K562 (cell line): Measurements from ENCODE around the gene WDPCP. TPM values are rescaled to one million over a fixed set of nuclear protein-coding genes. Genes with fewer than 3 reads are reported as not detected.

Source experiments
- ATAC-seq: fragments of 200-7000 bp; cut with Tn5 transposase; 3 replicates; pipeline ENCODE4 v1.9.1; 2020; ENCODE audit warnings: moderate library complexity
- BruUV-seq: library from RNA; stranded (reverse); fragments of 400-500 nt; replicated peaks from 2 replicates; lab custom pipeline; 2021; lab: Mats Ljungman, UMichigan
- CTCF ChIA-PET: fragments of 300-600 bp; formaldehyde crosslinking; extraction: SDS; loops from one replicate; lab custom pipeline; 2021; ENCODE audit warnings: low intra/inter-chr PET ratio; lab: Yijun Ruan, JAX
- POLR2A ChIA-PET: fragments of 300-600, 350-650 bp; sonication (Branson Sonifier 250); formaldehyde crosslinking; extraction: SDS; loops from one replicate; lab custom pipeline; 2021; ENCODE audit warnings: antibody characterized with exemption, inconsistent platforms; lab: Yijun Ruan, JAX
- DNase-seq, 4 experiments: peaks; one replicate each; pipeline versions ENCODE4 v3.0.0 to v3.0.0-alpha.2; 2011 to 2018; ENCODE audit warnings: low spot score in 3 of 4, mixed read lengths in 3 of 4; ENCODE audit errors: extremely low read depth in 1 of 4
- FAIRE-seq: peaks from 2 replicates; lab custom pipeline; 2011; peaks lifted over from hg19 to GRCh38; lab: Jason Lieb, UNC
- H2AFZ ChIP-seq: 2 replicates; pipeline ENCODE4 v1.6.0; 2011; ENCODE audit warnings: low read depth, low read length, control low read depth, inconsistent platforms
- H3K27ac ChIP-seq: fragments of 200-600 bp; 3 replicates; pipeline ENCODE4 v1.8.0; 2011; ENCODE audit warnings: low read depth, mild to moderate bottlenecking, control low read depth, inconsistent platforms, low read length, moderate library complexity, mixed read lengths; ENCODE audit errors: extremely low read depth
- H3K27me3 ChIP-seq, 2 experiments: fragments of 300-600 bp in 1 of 2; 2 replicates in 1 of 2; 3 replicates in 1 of 2; pipeline versions ENCODE4 v1.6.0 to v1.8.0; 2011; ENCODE audit warnings: inconsistent platforms in 2 of 2, low read length in 2 of 2, mild to moderate bottlenecking in 1 of 2, mixed read lengths in 1 of 2, moderate library complexity in 1 of 2; ENCODE audit not compliant: control insufficient read depth in 2 of 2, insufficient read depth in 2 of 2
- H3K36me3 ChIP-seq: fragments of 300-600 bp; 3 replicates; pipeline ENCODE4 v1.8.0; 2011; ENCODE audit warnings: mild to moderate bottlenecking, low read length, inconsistent platforms; ENCODE audit not compliant: control insufficient read depth, insufficient read depth
- H3K4me1 ChIP-seq, 2 experiments: fragments of 200-600 bp in 1 of 2; replicated peaks in 1 of 2; 2 replicates in 1 of 2; 3 replicates in 1 of 2; pipeline versions ENCODE4 v1.5.1 to v1.8.0; 2011; ENCODE audit warnings: inconsistent platforms in 2 of 2, low read length in 2 of 2, mild to moderate bottlenecking in 1 of 2, mixed read lengths in 1 of 2, moderate library complexity in 1 of 2; ENCODE audit not compliant: control insufficient read depth in 2 of 2, insufficient read depth in 2 of 2
- H3K4me2 ChIP-seq: 2 replicates; pipeline ENCODE4 v1.6.1; 2011; ENCODE audit warnings: low read length, control low read depth, inconsistent platforms, mixed read lengths; ENCODE audit not compliant: insufficient read depth
- H3K4me3 ChIP-seq: fragments of 200-600 bp; sonication (generic), shearing (Covaris generic); 2 replicates; pipeline ENCODE4 v1.5.1; 2016; ENCODE audit warnings: control low read depth, inconsistent platforms
- H3K79me2 ChIP-seq: fragments of 200-600 bp; 3 replicates; pipeline ENCODE4 v1.8.0; 2011; ENCODE audit warnings: low read length, inconsistent platforms; ENCODE audit not compliant: control insufficient read depth, insufficient read depth
- H3K9ac ChIP-seq, 2 experiments: 2 replicates each; pipeline versions ENCODE4 v1.6.0 to v1.6.1; 2011; ENCODE audit warnings: low read depth in 2 of 2, low read length in 2 of 2, control low read depth in 1 of 2, inconsistent platforms in 1 of 2, mild to moderate bottlenecking in 1 of 2, mixed read lengths in 1 of 2; ENCODE audit not compliant: insufficient read depth in 1 of 2
- H3K9me1 ChIP-seq: one replicate; pipeline ENCODE4 v1.6.0; 2011; ENCODE audit warnings: inconsistent platforms, mild to moderate bottlenecking, low read length, moderate library complexity; ENCODE audit not compliant: control insufficient read depth, insufficient read depth
- H3K9me3 ChIP-seq: replicated peaks from 2 replicates; pipeline ENCODE4 v1.5.1; 2011; ENCODE audit warnings: low read depth, low read length, inconsistent platforms; ENCODE audit not compliant: control insufficient read depth, insufficient read depth
- H4K20me1 ChIP-seq: replicated peaks from 2 replicates; pipeline ENCODE4 v1.6.1; 2011; ENCODE audit warnings: low read length, inconsistent platforms, mixed read lengths; ENCODE audit not compliant: control insufficient read depth, insufficient read depth
- CREM ChIP-seq: IDR thresholded peaks from 2 replicates; pipeline ENCODE4 v1.6.1; 2014; ENCODE audit warnings: antibody characterized with exemption, low read depth
- GMEB1 ChIP-seq: fragments of 250-450 bp; sonication (Bioruptor Pico); IDR thresholded peaks from 2 replicates; pipeline ENCODE4 v1.4.0; 2020; ENCODE audit warnings: mild to moderate bottlenecking
- KHSRP ChIP-seq: fragments of 450-650 bp; IDR thresholded peaks from 2 replicates; pipeline ENCODE4 v1.6.1; 2017
- KLF6 ChIP-seq: fragments of 250-450 bp; sonication (Bioruptor Pico); IDR thresholded peaks from 2 replicates; pipeline ENCODE4 v1.4.0; 2020; ENCODE audit warnings: mild to moderate bottlenecking, moderate library complexity, borderline replicate concordance
- NEUROD1 ChIP-seq: fragments of 150-350 bp; IDR thresholded peaks from 2 replicates; pipeline ENCODE4 v1.6.1; 2014; ENCODE audit warnings: borderline replicate concordance, low read length, low read depth; ENCODE audit not compliant: partially characterized antibody
- RBBP5 ChIP-seq: fragments of 200-600 bp; sonication (generic); IDR thresholded peaks from 2 replicates; pipeline ENCODE4 v1.6.1; 2012; ENCODE audit warnings: borderline replicate concordance, mild to moderate bottlenecking, low read length, control low read depth, inconsistent platforms; ENCODE audit not compliant: insufficient read depth, poor library complexity, severe bottlenecking
- REST ChIP-seq, 2 experiments: fragments of 450-650 bp; formaldehyde crosslinking in 1 of 2; IDR thresholded peaks; 2 replicates each; pipeline versions ENCODE4 v1.4.0 to v1.6.1; 2014 to 2020; ENCODE audit warnings: mild to moderate bottlenecking in 2 of 2, borderline replicate concordance in 1 of 2, low read depth in 1 of 2
- SMAD2 ChIP-seq: fragments of 150-350 bp; IDR thresholded peaks from 2 replicates; pipeline ENCODE4 v1.6.1; 2014; ENCODE audit warnings: low read depth, mild to moderate bottlenecking, low read length
- ZC3H8 ChIP-seq: fragments of 450-650 bp; IDR thresholded peaks from 2 replicates; pipeline ENCODE4 v1.6.1; 2017
- ZNF133 ChIP-seq: fragments of 250-450 bp; sonication (Bioruptor Pico); IDR thresholded peaks from 2 replicates; pipeline ENCODE4 v1.4.0; 2020; ENCODE audit warnings: mild to moderate bottlenecking
- ZNF146 ChIP-seq: IDR thresholded peaks from one replicate; pipeline ENCODE4 v1.6.1; 2018; ENCODE audit warnings: missing compliant biosample characterization; ENCODE audit not compliant: unreplicated experiment
- ZNF449 ChIP-seq: fragments of 250-450 bp; sonication (Bioruptor Pico); IDR thresholded peaks from 2 replicates; pipeline ENCODE4 v1.8.0; 2022; ENCODE audit warnings: moderate library complexity, mild to moderate bottlenecking, inconsistent platforms
- ZNF551 ChIP-seq: fragments of 250-450 bp; sonication (Bioruptor Pico); IDR thresholded peaks from 2 replicates; pipeline ENCODE4 v1.5.0; 2021; ENCODE audit warnings: mild to moderate bottlenecking, moderate library complexity
- WGBS: fragments of 100-300 bp; shearing (Covaris generic); methylation state at CpG from one replicate; pipeline ENCODE4 v1.1.6; 2016; ENCODE audit warnings: low coverage, mixed read lengths; ENCODE audit not compliant: insufficient coverage; ENCODE audit errors: missing lambda C conversion rate; 5-methylcytosine and 5-hydroxymethylcytosine counted together
- in situ Hi-C: fragments of 300-500 bp; cut with MboI; formaldehyde crosslinking; loops from 4 replicates; pipeline ENCODE4 v1.15.0; 2018; ENCODE audit warnings: inconsistent platforms, mixed read lengths
- intact Hi-C: fragments of 100-400 bp; cut with micrococcal nuclease; formaldehyde crosslinking; loops from 2 replicates; pipeline ENCODE4 v1.14.2; 2022
- polyA plus RNA-seq, 8 experiments: library from polyadenylated mRNA; depleted of rRNA in 4 of 8; stranded (reverse) in 5 of 8; unstranded in 3 of 8; fragments of >200 nt; fragmentation: Nextera tagmentation in 2 of 8; fragmentation: Illumina TruSeq in 1 of 8; extraction: Ambion mirVana in 2 of 8; extraction: Trizol in 1 of 8; gene quantifications; 2 replicates each; pipeline versions ENCODE4 v1.2.1 to v1.2.3, GENCODE V29; 2011 to 2014; ENCODE audit warnings: inconsistent platforms in 1 of 8, missing spikeins in 1 of 8
- total RNA-seq, 7 experiments: library from RNA; depleted of rRNA in 6 of 7; stranded (reverse); fragments of >200 nt in 6 of 7; fragmentation: Illumina TruSeq in 2 of 7; extraction: Trizol in 2 of 7; gene quantifications; 2 replicates each; pipeline versions ENCODE4 v1.2.1 to v1.2.3, GENCODE V29; 2011 to 2021; ENCODE audit warnings: low replicate concordance in 1 of 7

The WDPCP gene
- total and polyA plus RNA-seq, 9 of the 15 experiments (the other 6 are each of a cell fraction or from before 2014, with no cell fraction given) = 1.4 to 6.4 (median 5.5) TPM

GRCh38 chr2:63494100-63494499, 94.2 kb downstream of the WDPCP start:
- ChIA-PET POLR2A (no interaction called here), CTCF (no interaction called here)
- Histone ChIP-seq H4K20me1 (no peaks in the 10 kb centered on the region), H3K4me2 (no peak overlapping the region), H3K4me1 (no peaks in the 10 kb centered on the region), H3K27ac (no peak overlapping the region), H3K36me3 (no peaks in the 10 kb centered on the region), H3K79me2 (no peaks in the 10 kb centered on the region), H3K9ac (no peak overlapping the region), H3K4me3 (no peak overlapping the region), H3K9me1 (no peaks in the 10 kb centered on the region), H3K9me3 (no peaks in the 10 kb centered on the region), H3K27me3 (no peaks in the 10 kb centered on the region), H2AFZ (no peak overlapping the region)
- in situ Hi-C loops = no loop called here
- WGBS = 62% methylated on average over 7 of the region's 7 CpGs
- FAIRE-seq = no peak
- intact Hi-C loops = no loop called here
- ATAC-seq = no peak
- no peak for DNase-seq
- no TSS peak for BruUV-seq
- TF ChIP-seq ZC3H8 (no peak), RBBP5 (no peak), NEUROD1 (no peak), SMAD2 (no peak), CREM (no peak), KLF6 (CRISPR knock-in tag) (no peak), REST (IDR thresholded peaks at IDR 0.05; ENCODE audit: borderline replicate concordance) (no peak), REST (CRISPR knock-in tag; IDR thresholded peaks at IDR 0.05; ENCODE audit: low read depth) (no peak), KHSRP (no peak), ZNF449 (no peak), GMEB1 (CRISPR knock-in tag) (no peak), ZNF551 (CRISPR knock-in tag) (no peak), ZNF146 (CRISPR knock-in tag) (no peak), ZNF133 (CRISPR knock-in tag) (no peak)
